Neural cell (in vitro differentiated cells): ENCODE data around the gene DCLK1. TPM values are rescaled to one million over a fixed set of nuclear protein-coding genes. Genes with fewer than 3 reads are reported as not detected.

Experiments
- H2AFZ ChIP-seq: fragments of 200-600, 300-800 bp; sonication (generic), shearing (Covaris generic); 2 replicates; pipeline ENCODE4 v1.6.0; 2014; ENCODE audit warnings: low read depth, mild to moderate bottlenecking, antibody characterized with exemption, low read length, moderate library complexity
- H3F3A ChIP-seq: fragments of 200-600 bp; shearing (Covaris generic); 2 replicates; pipeline ENCODE4 v1.6.1; 2016; ENCODE audit warnings: mild to moderate bottlenecking, moderate library complexity, mixed read lengths, antibody characterized with exemption, low read length; ENCODE audit not compliant: insufficient read depth, poor library complexity, severe bottlenecking
- H3K27ac ChIP-seq: fragments of 200-600, 300-800 bp; sonication (generic), shearing (Covaris generic); 2 replicates; pipeline ENCODE4 v1.5.1; 2014; ENCODE audit warnings: mild to moderate bottlenecking, low read length, moderate library complexity
- H3K27me3 ChIP-seq: fragments of 300-800, 200-600 bp; sonication (generic), shearing (Covaris generic); 2 replicates; pipeline ENCODE4 v1.6.0; 2014; ENCODE audit warnings: mild to moderate bottlenecking, low read depth, low read length, moderate library complexity; ENCODE audit not compliant: insufficient read depth
- H3K36me3 ChIP-seq: fragments of 300-800, 200-600 bp; sonication (generic), shearing (Covaris generic); 2 replicates; pipeline ENCODE4 v1.5.1; 2014; ENCODE audit warnings: mild to moderate bottlenecking, antibody characterized with exemption, low read length, moderate library complexity; ENCODE audit not compliant: insufficient read depth
- H3K4me2 ChIP-seq: fragments of 300-800, 200-600 bp; sonication (generic), shearing (Covaris generic); 2 replicates; pipeline ENCODE4 v1.6.0; 2014; ENCODE audit warnings: mild to moderate bottlenecking, low read length
- H3K4me3 ChIP-seq: fragments of 300-800, 200-600 bp; sonication (generic), shearing (Covaris generic); 2 replicates; pipeline ENCODE4 v1.5.1; 2014; ENCODE audit warnings: mild to moderate bottlenecking, low read length, moderate library complexity
- H3K79me2 ChIP-seq: fragments of 200-600 bp; shearing (Covaris generic); replicated peaks from 2 replicates; pipeline ENCODE4 v1.6.0; 2014; ENCODE audit warnings: mild to moderate bottlenecking, low read length, moderate library complexity; ENCODE audit not compliant: insufficient read depth
- H3K9ac ChIP-seq: fragments of 300-800, 200-600 bp; sonication (generic), shearing (Covaris generic); 2 replicates; pipeline ENCODE4 v1.6.1; 2016; ENCODE audit warnings: mild to moderate bottlenecking, low read length, mixed read lengths
- H3K9me2 ChIP-seq: fragments of 200-600 bp; shearing (Covaris generic); 2 replicates; pipeline ENCODE4 v1.6.1; 2016; ENCODE audit warnings: mild to moderate bottlenecking, low read length, mixed read lengths; ENCODE audit not compliant: insufficient read depth
- H3K9me3 ChIP-seq: fragments of 200-600, 300-800 bp; sonication (generic), shearing (Covaris generic); 2 replicates; pipeline ENCODE4 v1.6.1; 2016; ENCODE audit warnings: mild to moderate bottlenecking, mixed run types, low read length, moderate library complexity, mixed read lengths
- H4K20me1 ChIP-seq: fragments of 200-600 bp; shearing (Covaris generic); 2 replicates; pipeline ENCODE4 v1.6.1; 2016; ENCODE audit warnings: mild to moderate bottlenecking, mixed run types; ENCODE audit not compliant: insufficient read depth
- CTCF ChIP-seq: fragments of 450-650 bp; IDR thresholded peaks from 2 replicates; pipeline ENCODE4 v1.5.1; 2014; ENCODE audit warnings: antibody characterized with exemption, mild to moderate bottlenecking, moderate library complexity; ENCODE audit not compliant: poor library complexity, severe bottlenecking
- EP300 ChIP-seq: fragments of 450-650 bp; conservative IDR thresholded peaks from 2 replicates; pipeline ENCODE4 v1.6.1; 2014; ENCODE audit warnings: antibody characterized with exemption, mild to moderate bottlenecking, moderate library complexity; ENCODE audit not compliant: poor library complexity, severe bottlenecking
- EZH2 ChIP-seq: fragments of 200-600, 300-800 bp; shearing (Covaris generic), sonication (generic); IDR thresholded peaks from 2 replicates; pipeline ENCODE4 v1.6.1; 2014; ENCODE audit warnings: antibody characterized with exemption, low read length, borderline replicate concordance, mild to moderate bottlenecking; ENCODE audit not compliant: insufficient read depth, poor library complexity, severe bottlenecking
- MXI1 ChIP-seq: fragments of 450-650 bp; conservative IDR thresholded peaks from 2 replicates; pipeline ENCODE4 v1.6.1; 2014; ENCODE audit warnings: antibody characterized with exemption, mild to moderate bottlenecking; ENCODE audit not compliant: poor library complexity, severe bottlenecking
- POLR2AphosphoS5 ChIP-seq: IDR thresholded peaks from 2 replicates; pipeline ENCODE4 v1.6.1; 2012
- RAD21 ChIP-seq: fragments of 450-650 bp; conservative IDR thresholded peaks from 2 replicates; pipeline ENCODE4 v1.6.1; 2014; ENCODE audit warnings: antibody characterized with exemption, mild to moderate bottlenecking, moderate library complexity
- REST ChIP-seq: IDR thresholded peaks from 2 replicates; pipeline ENCODE4 v1.6.1; 2012; ENCODE audit warnings: borderline replicate concordance
- SMC3 ChIP-seq: fragments of 450-650 bp; conservative IDR thresholded peaks from 2 replicates; pipeline ENCODE4 v1.6.1; 2014; ENCODE audit warnings: antibody characterized with exemption, mild to moderate bottlenecking, moderate library complexity; ENCODE audit not compliant: poor library complexity
- TAF1 ChIP-seq: IDR thresholded peaks from 2 replicates; pipeline ENCODE4 v1.6.1; 2012; ENCODE audit warnings: low read depth
- polyA plus RNA-seq: library from polyadenylated mRNA; depleted of rRNA; stranded (reverse); fragments of >200 nt; gene quantifications from 2 replicates; pipeline ENCODE4 v1.2.3, GENCODE V29; 2014

The DCLK1 gene
- polyA plus RNA-seq, 1 donor from 2014 or later: 124 TPM

GRCh38 chr13:36154567-36155291, 23.5 kb upstream of the DCLK1 start:
- H3K9me2 ChIP-seq: no peaks in the 10 kb centered on the region
- H3K4me3 ChIP-seq: peak overlapping the region; percentile 46
- H3K9me3 ChIP-seq: no peaks in the 10 kb centered on the region
- H3F3A ChIP-seq: no peaks in the 10 kb centered on the region
- no peak overlapping the region for H3K9ac ChIP-seq
- no peak overlapping the region for H3K4me2 ChIP-seq
- no peak overlapping the region for H2AFZ ChIP-seq
- H3K27ac ChIP-seq: no peak overlapping the region
- no peaks in the 10 kb centered on the region for H3K79me2 ChIP-seq
- H3K27me3 ChIP-seq: no peaks in the 10 kb centered on the region
- H3K36me3 ChIP-seq: no peaks in the 10 kb centered on the region
- no peaks in the 10 kb centered on the region for H4K20me1 ChIP-seq
- no peak for TF ChIP-seq SMC3
- TF ChIP-seq EP300: no peak
- TF ChIP-seq RAD21: no peak
- no peak for TF ChIP-seq TAF1
- no peak for TF ChIP-seq CTCF
- TF ChIP-seq POLR2AphosphoS5: no peak
- TF ChIP-seq EZH2: no peak
- TF ChIP-seq MXI1: no peak
- no peak for TF ChIP-seq REST

GRCh38 chr13:36151591-36151990, 20.4 kb upstream of the DCLK1 start:
- Histone ChIP-seq H3K27ac (no peak overlapping the region), H3K9me3 (no peaks in the 10 kb centered on the region), H3K4me2 (no peak overlapping the region), H3K36me3 (no peaks in the 10 kb centered on the region), H2AFZ (no peak overlapping the region), H3K9me2 (no peaks in the 10 kb centered on the region), H3K4me3 (no peak overlapping the region), H3K9ac (no peak overlapping the region), H3F3A (no peaks in the 10 kb centered on the region), H3K27me3 (no peaks in the 10 kb centered on the region), H3K79me2 (no peaks in the 10 kb centered on the region), H4K20me1 (no peaks in the 10 kb centered on the region)
- TF ChIP-seq SMC3: no peak
- no peak for TF ChIP-seq CTCF
- TF ChIP-seq EP300: no peak
- no peak for TF ChIP-seq REST
- no peak for TF ChIP-seq RAD21
- TF ChIP-seq POLR2AphosphoS5: no peak
- TF ChIP-seq EZH2: no peak
- no peak for TF ChIP-seq MXI1
- no peak for TF ChIP-seq TAF1
